ENCODE data around the gene ZNF625. TPM values are rescaled to one million over a fixed set of nuclear protein-coding genes. Genes with fewer than 3 reads are reported as not detected.

The ZNF625 gene
- total and polyA plus RNA-seq, 2 experiments from 2014 or later = 2.3 to 10.3 TPM

GRCh38 chr19:12140545-12141404 is 15.8 kb downstream of the ZNF625 start:
- Histone ChIP-seq H2AFZ (no peak overlapping the region), H3K27ac (peak overlapping the region; percentile 44), H3K36me3 (replicated peaks; ENCODE audit: insufficient read depth, low read depth) (peaks cover 2% of the 10 kb centered on the region), H3K79me2 (peaks cover 35% of the 10 kb centered on the region), H3K9me3 (ENCODE audit: low read depth) (peaks cover 9% of the 10 kb centered on the region), H3K4me3 (no peak overlapping the region), H3K27me3 (no peaks in the 10 kb centered on the region), H3K9me2 (replicated peaks; ENCODE audit: insufficient read depth) (no peaks in the 10 kb centered on the region), H4K20me1 (ENCODE audit: insufficient read depth, poor library complexity, severe bottlenecking) (no peaks in the 10 kb centered on the region), H3K4me2 (peak overlapping the region; percentile 80), H3K4me1 (ENCODE audit: insufficient read depth) (peaks cover 5% of the 10 kb centered on the region)
- TF ChIP-seq EZH2 (IDR thresholded peaks at IDR 0.05; ENCODE audit: borderline replicate concordance) = no peak
- TF ChIP-seq, protein P1, sequence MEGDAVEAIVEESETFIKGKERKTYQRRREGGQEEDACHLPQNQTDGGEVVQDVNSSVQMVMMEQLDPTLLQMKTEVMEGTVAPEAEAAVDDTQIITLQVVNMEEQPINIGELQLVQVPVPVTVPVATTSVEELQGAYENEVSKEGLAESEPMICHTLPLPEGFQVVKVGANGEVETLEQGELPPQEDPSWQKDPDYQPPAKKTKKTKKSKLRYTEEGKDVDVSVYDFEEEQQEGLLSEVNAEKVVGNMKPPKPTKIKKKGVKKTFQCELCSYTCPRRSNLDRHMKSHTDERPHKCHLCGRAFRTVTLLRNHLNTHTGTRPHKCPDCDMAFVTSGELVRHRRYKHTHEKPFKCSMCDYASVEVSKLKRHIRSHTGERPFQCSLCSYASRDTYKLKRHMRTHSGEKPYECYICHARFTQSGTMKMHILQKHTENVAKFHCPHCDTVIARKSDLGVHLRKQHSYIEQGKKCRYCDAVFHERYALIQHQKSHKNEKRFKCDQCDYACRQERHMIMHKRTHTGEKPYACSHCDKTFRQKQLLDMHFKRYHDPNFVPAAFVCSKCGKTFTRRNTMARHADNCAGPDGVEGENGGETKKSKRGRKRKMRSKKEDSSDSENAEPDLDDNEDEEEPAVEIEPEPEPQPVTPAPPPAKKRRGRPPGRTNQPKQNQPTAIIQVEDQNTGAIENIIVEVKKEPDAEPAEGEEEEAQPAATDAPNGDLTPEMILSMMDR (IDR thresholded peaks at IDR 0.05; ENCODE audit: poor library complexity) = peak; percentile 92
- 24% methylated on average over 17 of the region's 17 CpGs for WGBS (ENCODE audit: low lambda C conversion rate, missing lambda C conversion rate)
- DNase-seq (ENCODE audit: low spot score) = peak; percentile 93

GRCh38 chr19:12139885-12140544 is 16.5 kb downstream of the ZNF625 start, which contains the start of gene ZNF20:
Gene ZNF20 (minus strand): TSS chr19:12140350. CDS start chr19:12140182, 168 bp downstream.
- TF ChIP-seq EZH2phosphoT487 (IDR thresholded peaks at IDR 0.05; ENCODE audit: low read depth, severe bottlenecking, unreplicated experiment) (no peak), EZH2 (IDR thresholded peaks at IDR 0.05; ENCODE audit: borderline replicate concordance) (no peak)
- TF ChIP-seq, protein P1 (IDR thresholded peaks at IDR 0.05; ENCODE audit: poor library complexity) = no peak
- Histone ChIP-seq H3K36me3 (replicated peaks; ENCODE audit: insufficient read depth, low read depth) (peaks cover 8% of the 10 kb centered on the region), H3K79me2 (peaks cover 35% of the 10 kb centered on the region), H2AFZ (peak within 1 kb of the TSS; percentile 80), H3K9me2 (replicated peaks; ENCODE audit: insufficient read depth) (no peaks in the 10 kb centered on the region), H3K4me2 (peak within 1 kb of the TSS; percentile 85), H3K27me3 (no peaks in the 10 kb centered on the region), H3K27ac (peak within 1 kb of the TSS; percentile 95), H3K9me3 (ENCODE audit: low read depth) (peaks cover 13% of the 10 kb centered on the region), H3K4me3 (peak within 1 kb of the TSS; percentile 66), H4K20me1 (ENCODE audit: insufficient read depth, poor library complexity, severe bottlenecking) (no peaks in the 10 kb centered on the region), H3K4me1 (ENCODE audit: insufficient read depth) (peaks cover 5% of the 10 kb centered on the region)
- 1% methylated on average over 48 of the region's 49 CpGs for WGBS (ENCODE audit: low lambda C conversion rate, missing lambda C conversion rate)
- DNase-seq (ENCODE audit: low spot score) = peak; percentile 99

DNA sequence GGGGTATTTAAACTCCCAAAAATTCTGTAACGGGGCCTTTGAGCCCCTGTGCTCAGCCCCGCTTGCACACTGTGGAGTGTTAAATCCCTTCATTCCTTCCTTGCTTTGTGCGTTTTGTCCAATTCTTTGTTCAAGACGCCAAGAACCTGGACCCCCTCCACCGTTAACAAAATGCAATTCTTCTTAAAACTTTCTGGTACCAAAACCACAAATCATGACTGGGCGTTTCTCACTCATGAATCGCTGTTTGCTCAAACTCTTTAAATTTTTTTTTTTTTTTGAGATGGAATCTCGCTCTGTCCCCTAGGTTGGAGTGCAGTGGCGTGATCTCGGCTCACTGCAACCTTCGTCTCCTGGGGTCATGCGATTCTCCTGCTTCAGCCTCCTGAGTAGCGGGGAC is 17.3 kb downstream of the ZNF625 start:
- peaks cover 16% of the 10 kb centered on the region for H3K9me3 ChIP-seq (ENCODE audit: low read depth)
- H3K79me2 ChIP-seq = peaks cover 35% of the 10 kb centered on the region
- TF ChIP-seq EZH2phosphoT487 (IDR thresholded peaks at IDR 0.05; ENCODE audit: low read depth, severe bottlenecking, unreplicated experiment) (no peak), EZH2 (IDR thresholded peaks at IDR 0.05; ENCODE audit: borderline replicate concordance) (no peak)
- TF ChIP-seq, protein P1 (IDR thresholded peaks at IDR 0.05; ENCODE audit: poor library complexity) = no peak
- no peaks in the 10 kb centered on the region for H4K20me1 ChIP-seq (ENCODE audit: insufficient read depth, poor library complexity, severe bottlenecking)
- H3K36me3 ChIP-seq (replicated peaks; ENCODE audit: insufficient read depth, low read depth) = peaks cover 8% of the 10 kb centered on the region
- peak overlapping the region; percentile 80 for H2AFZ ChIP-seq
- H3K4me2 ChIP-seq = peak overlapping the region; percentile 85
- DNase-seq (ENCODE audit: low spot score) = no peak
- peaks cover 5% of the 10 kb centered on the region for H3K4me1 ChIP-seq (ENCODE audit: insufficient read depth)
- no peaks in the 10 kb centered on the region for H3K9me2 ChIP-seq (replicated peaks; ENCODE audit: insufficient read depth)
- WGBS (ENCODE audit: low lambda C conversion rate, missing lambda C conversion rate) = 20% methylated on average over 13 of the region's 13 CpGs
- H3K27me3 ChIP-seq = no peaks in the 10 kb centered on the region
- peak overlapping the region; percentile 95 for H3K27ac ChIP-seq
- peak overlapping the region; percentile 66 for H3K4me3 ChIP-seq

All from hepatocyte (in vitro differentiated cells).